CD4-positive, alpha-beta T cell treated with Interleukin-15 for 1 hour (primary cell): ENCODE measurements around the gene CST8.

Experiments
- DNase-seq: peaks from one replicate; pipeline ENCODE4 v3.0.0-alpha.2; 2020

The CST8 gene

DNA sequence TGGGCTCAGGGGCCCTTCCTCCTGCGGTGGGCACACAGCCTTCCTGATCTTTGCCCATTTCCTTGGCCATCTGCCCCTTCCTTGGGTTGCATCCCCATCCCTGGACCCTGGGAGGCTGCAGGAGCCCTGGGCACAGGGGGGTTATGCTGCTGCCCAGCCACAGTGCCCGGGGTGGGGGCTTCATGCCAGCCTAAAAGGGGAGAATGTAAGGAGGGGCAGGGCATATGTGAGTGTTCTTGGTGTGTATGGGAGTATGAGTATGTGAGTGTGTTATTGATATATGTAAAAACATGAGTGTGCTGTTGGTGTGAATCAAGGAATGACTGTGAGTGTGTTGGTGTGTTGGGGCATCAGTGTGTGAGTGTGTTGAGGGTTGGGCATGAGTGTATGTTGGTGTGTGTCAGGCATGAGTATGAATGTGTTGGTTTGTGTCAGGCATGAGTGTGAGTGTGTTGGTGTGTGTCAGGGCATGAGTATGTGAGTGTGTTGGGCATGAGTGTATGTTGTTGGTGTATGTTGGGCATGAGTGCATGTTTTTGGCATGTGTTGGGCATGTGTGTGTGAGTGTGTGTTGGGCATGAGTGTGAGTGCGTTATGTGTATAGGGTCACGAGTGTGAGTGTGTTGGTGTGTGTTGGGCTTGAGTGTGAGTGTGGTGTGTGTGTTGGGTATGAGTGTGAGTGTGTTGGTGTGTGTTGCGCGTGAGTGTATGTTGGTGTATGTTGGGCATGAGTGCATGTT is 14.7 kb upstream of the CST8 start:
- DNase-seq = no peak

DNA sequence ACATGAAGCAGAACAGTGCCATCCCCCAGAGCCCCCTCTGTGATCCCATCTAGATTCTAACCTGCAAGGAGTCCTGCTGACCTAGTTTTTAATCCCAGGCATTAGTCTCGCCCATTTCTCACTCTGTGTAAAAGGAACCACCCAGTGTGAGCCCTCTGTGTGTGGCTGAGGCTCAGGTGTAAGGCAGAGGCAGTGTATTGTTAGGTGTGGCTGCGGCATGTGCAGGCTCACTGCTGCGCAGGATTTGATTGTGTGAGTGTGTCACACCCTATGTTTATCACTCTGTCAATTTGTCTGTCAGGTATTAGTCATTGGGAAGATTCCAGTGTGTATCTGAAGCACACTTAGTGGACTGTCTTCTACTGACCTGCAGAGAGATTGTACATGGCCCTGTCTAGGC is 13.7 kb upstream of the CST8 start:
- DNase-seq = no peak

GRCh38 chr20:23479043-23479442 is 11.9 kb upstream of the CST8 start:
- no peak for DNase-seq

DNA sequence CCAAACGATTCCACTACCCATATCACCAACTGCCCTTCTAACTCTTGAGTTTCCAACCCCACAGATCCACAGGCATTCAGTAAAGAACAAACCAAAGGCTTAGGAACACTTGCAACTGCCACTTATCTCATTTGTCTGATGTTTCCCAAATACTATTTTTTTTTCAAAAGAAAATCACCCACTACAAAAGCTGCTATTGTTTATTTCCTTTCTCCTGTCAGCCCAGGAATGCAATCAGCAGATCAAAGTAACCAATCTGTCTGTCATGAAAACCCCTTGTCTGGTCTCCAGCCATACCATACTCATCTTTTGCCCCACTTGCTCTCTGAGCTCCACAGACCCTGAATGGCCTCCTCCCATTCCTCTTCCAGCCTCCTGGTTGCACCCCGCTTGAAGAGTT is 8.8 kb upstream of the CST8 start:
- no peak for DNase-seq

GRCh38 chr20:23484081-23484480 is 6.8 kb upstream of the CST8 start:
- DNase-seq = no peak

- no peak for DNase-seq
These were observed 2.4 kb upstream of the CST8 start for GRCh38 chr20:23488470-23488869.

DNA sequence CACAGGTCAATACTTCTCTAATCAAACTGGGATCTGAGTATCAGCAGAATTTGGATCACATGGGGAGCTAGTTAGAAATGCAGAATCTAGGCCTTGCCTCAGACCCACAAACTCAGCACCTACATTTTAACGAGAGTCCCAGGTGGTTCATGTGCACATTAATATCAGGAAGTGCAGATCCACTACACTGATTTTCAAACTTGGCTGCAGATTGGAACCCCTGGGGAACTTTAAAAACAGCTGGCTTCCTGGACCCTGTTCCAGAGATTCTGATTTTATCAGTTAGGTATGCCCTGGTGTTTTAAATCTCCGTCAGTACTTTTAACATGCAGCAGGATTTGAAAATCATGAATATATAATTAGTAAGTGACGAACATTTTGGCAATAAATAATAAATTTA is 1.9 kb upstream of the CST8 start:
- DNase-seq = no peak

DNA sequence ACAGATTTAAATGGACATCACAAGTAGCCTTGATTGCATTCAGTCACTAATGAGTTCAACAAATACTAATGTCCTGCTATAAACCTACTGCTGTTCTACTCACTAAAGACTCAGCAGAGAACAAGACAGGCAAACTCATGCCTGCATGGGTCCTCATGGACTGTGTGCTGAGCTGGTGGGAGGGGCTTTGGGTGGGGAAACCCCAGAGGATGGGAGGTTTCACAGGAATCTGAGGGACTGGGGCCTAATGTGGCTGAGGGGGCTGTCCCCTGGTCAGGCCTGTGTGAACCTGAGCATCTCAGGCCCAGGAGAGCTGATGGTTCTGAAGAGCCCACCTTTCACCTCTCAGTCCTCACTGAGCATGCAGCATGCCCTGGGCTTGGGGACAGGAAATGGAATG is 1.4 kb downstream of the CST8 start:
- no peak for DNase-seq

DNA sequence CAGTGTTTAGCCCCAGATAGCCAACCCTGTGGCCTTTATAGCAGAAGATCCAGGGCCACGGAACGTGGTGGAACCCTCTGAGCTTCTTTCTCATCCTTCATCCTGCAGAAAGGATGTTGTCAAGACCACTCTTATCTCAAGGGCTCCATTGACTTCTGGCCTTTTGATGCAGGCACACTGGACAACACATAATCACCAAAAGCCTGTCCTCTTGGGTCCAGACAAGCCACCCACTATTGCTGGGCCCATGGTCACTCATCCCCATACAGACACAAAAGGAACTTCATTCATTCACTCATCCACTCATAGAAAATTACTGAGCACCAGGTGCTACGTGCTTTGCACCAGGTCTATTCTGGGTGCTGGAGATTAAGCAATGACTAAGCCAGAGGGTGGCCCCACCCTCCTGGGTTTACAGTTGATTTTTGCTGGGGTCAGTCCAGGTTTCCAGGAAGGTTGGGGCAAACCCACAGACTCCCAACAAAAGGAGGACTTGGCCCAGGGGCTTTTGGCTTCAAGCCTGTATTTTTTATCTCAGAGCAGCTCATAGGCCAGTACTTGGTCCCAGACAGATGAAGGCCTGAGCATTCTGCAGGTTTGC is 2.4 kb downstream of the CST8 start:
- no peak for DNase-seq

- no peak for DNase-seq
These were observed 6.6 kb downstream of the CST8 start for GRCh38 chr20:23497536-23497935.

- DNase-seq = no peak
These were observed 11.0 kb downstream of the CST8 start for GRCh38 chr20:23501926-23502325.

GRCh38 chr20:23503649-23504048 is 12.7 kb downstream of the CST8 start:
- DNase-seq = no peak

- DNase-seq = no peak
These were observed 16.4 kb downstream of the CST8 start for GRCh38 chr20:23507346-23507745.

- no peak for DNase-seq
These were observed 17.7 kb downstream of the CST8 start for GRCh38 chr20:23508449-23509229.

DNA sequence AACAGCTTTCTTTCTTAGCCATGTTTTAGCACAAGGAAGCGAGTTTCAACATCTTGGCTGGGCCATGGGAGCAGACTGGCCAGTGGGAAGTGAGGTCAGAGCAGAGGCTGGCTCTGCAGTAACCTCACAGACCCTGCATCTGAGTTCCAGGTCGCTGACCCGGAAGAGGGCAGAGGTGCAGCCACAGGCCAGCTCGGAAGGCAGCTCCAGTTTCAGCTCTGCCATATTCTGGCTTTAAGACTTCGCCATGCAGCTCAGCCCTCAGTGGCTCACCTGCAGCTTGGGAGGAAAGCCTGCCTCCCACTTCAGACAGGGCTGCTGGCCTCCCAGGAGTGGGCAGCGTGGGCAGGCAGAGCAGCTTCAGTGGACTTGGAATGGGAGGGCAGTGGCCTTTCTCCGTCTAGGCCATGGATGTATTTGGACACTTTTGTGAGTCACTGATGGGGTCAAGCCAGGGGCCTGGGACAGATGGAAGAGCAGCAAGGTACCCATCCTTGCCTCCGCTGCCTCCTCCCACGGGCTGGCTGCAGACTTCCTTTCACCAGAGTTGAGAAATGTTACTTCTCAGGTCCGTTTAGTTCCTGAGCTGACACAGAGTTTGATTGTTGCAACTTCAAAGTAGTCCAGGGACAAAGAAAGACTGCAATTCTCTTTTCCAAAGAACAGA is 18.5 kb downstream of the CST8 start:
- DNase-seq = no peak

DNA sequence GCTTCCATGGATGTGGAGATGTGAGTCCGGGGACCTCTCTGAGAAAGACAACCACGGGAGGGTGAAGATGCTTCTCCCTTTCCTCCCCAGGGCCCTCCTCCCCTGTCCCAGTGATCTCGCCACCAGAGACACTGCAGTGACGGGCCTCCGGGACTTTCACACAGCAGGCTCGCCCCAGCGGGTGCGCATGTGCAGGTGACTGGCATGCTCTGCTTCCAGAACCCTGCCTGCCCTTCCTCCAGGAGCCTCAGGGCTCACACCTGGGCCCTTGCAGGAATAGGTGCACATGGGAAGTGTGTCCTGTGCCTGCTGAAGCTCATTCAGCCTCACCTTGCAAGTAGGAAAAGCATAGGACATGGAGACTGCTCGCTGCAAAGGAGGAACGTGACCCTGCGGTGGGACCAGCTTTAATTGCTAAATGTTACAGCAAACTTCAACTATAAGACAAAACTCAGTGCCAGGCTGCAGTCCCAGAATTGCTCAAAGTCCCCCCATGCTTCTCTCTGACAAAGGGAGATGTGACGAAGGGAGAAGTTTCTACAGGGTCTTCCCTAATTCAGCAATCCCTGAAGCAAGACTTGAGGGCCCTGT is 19.2 kb downstream of the CST8 start:
- no peak for DNase-seq

GRCh38 chr20:23513164-23513563 is 22.2 kb downstream of the CST8 start:
- no peak for DNase-seq

DNA sequence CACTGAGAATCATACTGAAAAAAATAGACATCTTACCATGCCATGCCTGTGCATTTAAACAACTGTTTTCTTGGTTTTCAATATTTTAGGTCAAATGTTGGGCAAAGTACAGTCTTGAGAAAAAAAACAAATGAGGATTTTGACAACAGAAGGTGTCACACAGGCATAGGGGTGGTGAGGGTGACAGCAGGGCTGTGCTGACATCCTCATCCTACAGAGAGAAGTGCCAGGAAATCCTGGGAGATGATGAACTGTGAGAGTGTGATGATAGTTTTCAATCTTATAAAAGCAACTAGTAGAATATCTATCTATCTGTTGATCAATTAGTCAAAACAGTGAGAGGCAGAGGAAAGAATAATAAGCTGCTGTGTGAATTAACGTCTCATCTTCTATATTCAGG is 23.9 kb downstream of the CST8 start:
- DNase-seq = no peak

DNA sequence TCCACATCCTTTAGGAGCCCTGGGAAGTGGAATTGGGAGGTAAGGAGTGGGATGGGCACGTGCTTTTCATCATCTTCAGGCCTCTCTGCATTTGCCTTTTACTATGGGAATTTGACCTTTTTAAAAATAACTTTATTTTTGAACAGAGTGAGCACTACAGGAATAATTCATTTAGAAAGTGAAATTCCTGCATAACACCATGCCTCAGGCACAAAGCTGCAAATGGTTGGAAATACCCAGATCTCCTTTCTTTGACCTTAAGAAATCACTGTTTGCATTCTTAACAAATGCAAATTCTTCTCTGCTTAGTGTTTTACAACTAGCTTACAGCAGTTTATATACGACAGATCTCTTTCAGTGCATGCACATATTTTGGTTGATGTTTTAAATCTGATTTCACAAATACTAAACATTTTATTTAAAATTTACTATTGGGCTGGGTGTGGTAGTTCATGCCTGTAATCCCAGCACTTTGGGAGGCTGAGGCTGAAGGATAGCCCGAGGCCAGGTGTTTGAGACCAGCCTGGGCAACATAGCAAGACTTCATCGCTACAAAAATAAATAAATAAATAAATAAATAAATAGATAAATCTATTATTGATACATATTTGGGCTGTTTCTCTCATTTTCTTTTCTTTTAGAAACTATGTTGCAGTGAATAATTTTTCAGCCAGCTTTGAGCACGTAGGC is 24.5 kb downstream of the CST8 start:
- no peak for DNase-seq

DNA sequence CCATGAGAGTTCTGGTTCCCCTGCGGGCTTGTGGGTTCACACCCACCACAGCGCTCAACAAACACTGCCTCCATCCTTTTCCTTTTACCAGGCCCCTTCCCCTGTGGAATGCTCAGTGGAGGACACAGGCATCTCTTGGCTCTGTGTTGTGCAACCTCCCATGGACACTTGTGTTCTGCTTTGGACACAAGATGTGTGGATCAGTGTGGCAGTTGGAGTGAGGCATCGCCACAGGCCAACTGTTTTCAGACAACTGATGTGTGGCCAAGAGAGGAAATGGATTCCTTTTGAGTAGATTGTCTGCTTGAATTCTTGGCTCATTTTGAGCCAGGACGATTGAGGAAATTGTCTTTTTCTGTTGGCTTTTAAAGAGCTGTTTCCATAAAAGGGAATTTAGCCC is 26.8 kb downstream of the CST8 start:
- no peak for DNase-seq

DNA sequence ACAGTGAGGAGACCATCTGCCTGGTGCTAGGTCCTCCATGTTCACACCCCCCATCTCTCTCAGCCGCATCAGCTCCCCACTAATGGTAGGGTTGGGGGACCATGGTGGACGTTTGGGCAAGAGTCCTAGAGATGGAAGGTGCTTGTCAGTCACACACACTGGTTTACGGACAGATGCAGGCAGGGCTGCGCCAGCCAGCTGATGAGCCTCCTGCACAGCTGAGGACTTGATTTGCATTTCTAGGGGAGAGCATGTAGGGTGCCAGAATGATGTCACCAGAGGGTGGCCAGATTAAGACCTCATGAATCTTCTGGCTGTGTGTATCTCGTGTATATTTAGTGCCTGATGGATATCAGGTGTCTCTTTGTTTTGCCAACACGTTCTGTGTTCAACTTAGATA is 28.6 kb downstream of the CST8 start:
- no peak for DNase-seq

DNA sequence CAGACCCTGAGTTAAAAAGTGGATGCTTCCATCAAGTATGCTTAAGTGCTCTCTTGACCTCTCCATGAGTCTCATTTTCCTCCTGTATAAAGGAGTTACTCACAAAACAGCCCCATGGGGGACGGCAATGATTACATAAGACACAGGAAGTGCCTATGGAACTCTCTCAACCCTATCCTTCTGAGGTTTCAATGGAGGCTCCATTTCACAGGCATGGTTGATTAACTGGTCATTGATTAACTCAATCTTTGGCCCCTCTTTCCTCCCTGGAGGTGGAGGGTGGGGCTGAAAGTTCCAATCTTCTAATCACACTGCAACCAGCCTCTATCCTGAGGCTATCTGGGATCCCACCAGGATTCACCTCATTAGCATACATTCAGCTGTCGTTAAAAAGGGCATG is 29.3 kb downstream of the CST8 start:
- DNase-seq = no peak

DNA sequence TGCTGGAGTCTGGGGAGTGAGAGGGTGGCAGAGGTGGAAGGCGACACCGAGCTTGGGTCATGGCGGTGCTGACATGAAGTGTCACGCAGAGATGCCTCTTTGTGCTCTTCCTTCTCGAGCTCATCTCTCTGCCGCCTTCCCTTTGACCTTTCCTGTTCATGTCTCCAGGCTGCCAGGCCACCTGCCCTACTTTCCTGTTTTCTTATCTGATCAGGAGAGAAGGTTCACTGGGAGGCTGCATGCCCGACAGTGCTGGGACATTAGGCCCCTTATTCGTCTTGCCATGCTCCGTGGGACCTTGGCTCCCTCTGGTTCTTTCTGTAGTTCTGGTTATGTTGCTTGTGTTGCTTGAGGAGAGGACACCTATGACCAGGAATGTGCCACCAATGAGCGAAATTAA is 33.2 kb downstream of the CST8 start:
- DNase-seq = no peak
